ENCODE data around the gene CELF4.

CELF4 gene

GRCh38 chr18:37567061-37567993 lies 1.7 kb upstream of the CELF4 start:
- DNase-seq (ENCODE audit: insufficient read length, low spot score): no peak
- no peak for FAIRE-seq
- TF ChIP-seq CTCF (IDR thresholded peaks at IDR 0.05; ENCODE audit: insufficient read depth, missing control alignments): no peak

DNA sequence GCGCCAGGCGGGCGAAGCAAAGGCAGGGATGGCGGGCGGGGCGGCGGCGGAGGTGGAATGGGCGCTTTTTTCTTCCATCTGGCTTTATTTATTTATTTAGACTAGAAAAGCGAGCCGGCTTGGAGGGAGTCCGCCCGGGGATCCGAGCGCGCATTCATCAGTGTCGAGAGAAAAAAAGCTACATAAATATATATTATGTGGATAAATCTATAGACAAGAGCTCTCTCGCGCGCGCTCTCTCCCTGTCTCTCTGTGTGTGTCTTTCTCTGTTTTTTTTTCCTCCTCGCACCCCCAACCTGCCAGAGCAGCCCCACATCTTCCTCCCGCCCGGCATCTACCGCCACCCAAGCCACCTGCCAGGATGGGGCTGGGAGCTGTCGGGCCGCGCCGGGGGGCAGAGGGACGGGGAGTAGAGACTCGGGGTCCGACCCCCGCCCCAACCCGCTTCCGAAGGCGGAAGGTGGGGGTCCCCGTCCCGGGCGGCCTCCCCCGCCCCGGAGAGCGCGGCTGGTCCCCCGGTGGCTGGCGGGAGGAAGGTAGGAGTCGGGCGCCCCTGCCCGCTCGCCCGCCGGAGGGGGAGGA lies 972 bp upstream of the CELF4 start:
- FAIRE-seq (no peak), DNase-seq (ENCODE audit: insufficient read length, low spot score) (no peak)
- TF ChIP-seq CTCF (IDR thresholded peaks at IDR 0.05; ENCODE audit: insufficient read depth, missing control alignments): no peak

- TF ChIP-seq CTCF (IDR thresholded peaks at IDR 0.05; ENCODE audit: insufficient read depth, missing control alignments): no peak
- FAIRE-seq: no peak
These were observed 430 bp upstream of the CELF4 start for GRCh38 chr18:37565977-37566478.

GRCh38 chr18:37564711-37565100 lies 892 bp downstream of the CELF4 start:
- no peak for FAIRE-seq
- no peak for TF ChIP-seq CTCF (IDR thresholded peaks at IDR 0.05; ENCODE audit: insufficient read depth, missing control alignments)
- no peak for DNase-seq (ENCODE audit: insufficient read length, low spot score)

More at GRCh38 chr18:37565977-37566478, 430 bp upstream of the CELF4 start:
- DNase-seq (ENCODE audit: insufficient read length, low spot score): peak; percentile 94

DNA sequence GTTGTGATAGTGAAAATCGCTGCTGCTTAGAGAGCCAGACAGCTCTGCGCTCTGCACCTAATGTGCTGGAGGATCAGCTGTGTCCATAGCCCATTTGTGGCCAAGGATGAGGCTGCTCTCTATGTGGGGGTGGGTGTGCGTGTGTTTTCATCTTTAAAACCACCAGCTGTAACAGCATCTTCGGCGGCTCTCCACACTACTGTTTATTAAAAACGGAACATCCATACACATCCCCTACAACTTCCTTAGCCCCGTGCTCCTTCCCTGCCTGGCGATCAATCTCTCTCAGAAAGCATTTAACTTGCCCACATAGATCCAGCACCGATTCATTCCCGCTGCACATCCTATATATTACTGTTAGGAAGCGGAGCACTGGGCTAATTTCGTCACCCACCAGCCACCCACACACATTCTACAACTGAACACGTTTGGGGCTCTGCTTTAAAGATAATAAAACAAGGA lies 1.6 kb downstream of the CELF4 start:
- DNase-seq (ENCODE audit: insufficient read length, low spot score): no peak
- peak; percentile 76 for FAIRE-seq

GRCh38 chr18:37561986-37562385 lies 3.6 kb downstream of the CELF4 start:
- DNase-seq (ENCODE audit: insufficient read length, low spot score) (no peak), FAIRE-seq (peak; percentile 46)
- TF ChIP-seq CTCF (IDR thresholded peaks at IDR 0.05; ENCODE audit: insufficient read depth, missing control alignments): no peak

More for the DNA sequence above, 1.6 kb downstream of the CELF4 start:
- no peak for TF ChIP-seq CTCF (IDR thresholded peaks at IDR 0.05; ENCODE audit: insufficient read depth, missing control alignments)

Measured in D721Med (cell line).